Effector memory CD8-positive, alpha-beta T cell (primary cell): ENCODE results near the gene PACRG.

ENCODE experiments used
- ATAC-seq: fragments of 150-1000 bp; cut with Tn5 transposase; replicated peaks from 2 replicates; pipeline ENCODE4 v1.10.0; 2021; ENCODE audit warnings: mild to moderate bottlenecking, moderate library complexity
- DNase-seq, 3 experiments: peaks; one replicate each; pipeline ENCODE4 v3.0.0; 2021
- H3K27ac Mint-ChIP-seq, 2 donors: one replicate each; pipeline ENCODE4 v1.8.0; 2022; ENCODE audit warnings: mild to moderate bottlenecking in 2 of 2, mixed read lengths in 2 of 2, moderate library complexity in 2 of 2
- H3K27me3 Mint-ChIP-seq, 2 donors: one replicate each; pipeline ENCODE4 v1.8.0; 2022; ENCODE audit warnings: mixed read lengths in 2 of 2
- H3K36me3 Mint-ChIP-seq: one replicate; pipeline ENCODE4 v1.8.0; 2022; ENCODE audit warnings: mild to moderate bottlenecking, moderate library complexity, mixed read lengths; ENCODE audit not compliant: insufficient read depth
- H3K4me1 Mint-ChIP-seq, 2 donors: one replicate each; pipeline ENCODE4 v1.8.0; 2022; ENCODE audit warnings: low read depth in 2 of 2, mixed read lengths in 2 of 2
- H3K4me3 Mint-ChIP-seq, 2 donors: one replicate each; pipeline ENCODE4 v1.8.0; 2022; ENCODE audit warnings: mild to moderate bottlenecking in 2 of 2, mixed read lengths in 2 of 2, moderate library complexity in 2 of 2
- H3K9me3 Mint-ChIP-seq, 2 donors: one replicate each; pipeline ENCODE4 v1.8.0; 2022; ENCODE audit warnings: mixed read lengths in 2 of 2

Gene PACRG

DNA sequence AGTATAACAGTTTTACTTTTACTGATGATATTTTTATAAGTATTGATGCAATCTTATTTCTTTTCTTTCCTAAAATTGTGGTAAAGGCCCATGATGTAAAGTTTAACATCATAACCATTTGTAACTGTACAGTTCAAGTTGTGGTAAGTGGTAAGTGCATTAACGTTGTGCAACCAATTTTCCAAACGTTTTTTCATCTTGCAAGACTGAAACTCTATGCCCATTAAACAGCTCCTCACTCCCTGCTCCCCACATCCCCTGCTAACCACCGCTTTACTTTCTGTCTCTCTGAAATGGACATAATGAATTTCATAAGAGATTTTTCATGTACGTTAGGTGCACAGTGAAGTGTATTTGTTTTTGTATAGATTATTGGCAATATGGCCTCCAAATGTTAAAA, 106.0 kb downstream of the PACRG start:
- DNase-seq (no peak), ATAC-seq (no peak)
- Mint-ChIP-seq H3K27ac (no peak overlapping the region), H3K36me3 (no peaks in the 10 kb centered on the region), H3K9me3 (peaks cover 2 to 10% of the 10 kb centered on the region in 2 donors), H3K27me3 (no peaks in the 10 kb centered on the region), H3K4me3 (no peak overlapping the region), H3K4me1 (peaks cover 0 to 5% of the 10 kb centered on the region in 2 donors)

DNA sequence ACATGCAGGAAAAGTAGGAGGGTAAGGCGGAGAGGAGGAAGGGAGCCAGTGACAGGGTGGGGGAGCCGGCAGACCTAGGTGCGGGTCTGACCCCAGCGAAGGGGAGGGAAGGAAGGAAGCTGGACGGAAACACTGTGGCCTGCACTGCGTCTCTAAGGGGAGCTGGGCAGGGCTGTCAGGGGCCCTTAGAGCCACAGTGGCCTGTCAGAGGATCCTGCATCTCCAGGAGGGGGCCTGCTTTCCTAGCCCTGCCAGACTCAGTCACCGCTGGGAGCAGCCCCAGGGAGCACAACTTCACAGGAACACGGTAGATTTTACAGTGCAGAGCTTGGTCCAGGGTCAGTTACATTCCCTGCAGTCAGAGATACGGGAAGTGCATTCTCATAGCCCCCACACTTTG, 118.2 kb downstream of the PACRG start:
- no peak overlapping the region for H3K4me3 Mint-ChIP-seq
- H3K4me1 Mint-ChIP-seq = no peaks in the 10 kb centered on the region
- H3K27ac Mint-ChIP-seq = no peak overlapping the region
- H3K36me3 Mint-ChIP-seq = no peaks in the 10 kb centered on the region
- H3K27me3 Mint-ChIP-seq = no peaks in the 10 kb centered on the region
- DNase-seq (no peak), ATAC-seq (no peak)
- H3K9me3 Mint-ChIP-seq = no peaks in the 10 kb centered on the region

DNA sequence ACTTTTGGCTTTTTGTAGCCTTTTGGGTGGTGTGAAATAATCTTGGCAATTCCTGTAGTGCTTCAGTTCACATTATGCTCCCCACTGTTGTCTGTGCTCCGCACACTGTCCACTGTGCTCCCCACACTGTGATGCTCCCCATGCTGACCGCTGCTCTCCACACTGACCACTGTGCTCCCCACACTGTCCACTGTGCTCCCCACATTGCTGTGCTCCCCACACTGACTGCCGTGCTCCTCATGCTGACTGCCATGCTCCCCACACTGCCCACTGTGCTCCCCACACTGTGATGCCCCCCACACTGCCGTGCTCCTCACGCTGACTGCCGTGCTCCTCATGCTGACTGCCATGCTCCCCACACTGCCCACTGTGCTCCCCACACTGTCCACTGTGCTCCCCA, 118.9 kb downstream of the PACRG start:
- Mint-ChIP-seq H3K9me3 (peaks cover 0 to 3% of the 10 kb centered on the region in 2 donors), H3K27ac (no peak overlapping the region), H3K4me1 (no peaks in the 10 kb centered on the region), H3K4me3 (no peak overlapping the region), H3K36me3 (no peaks in the 10 kb centered on the region), H3K27me3 (no peaks in the 10 kb centered on the region)
- ATAC-seq = no peak
- no peak for DNase-seq

DNA sequence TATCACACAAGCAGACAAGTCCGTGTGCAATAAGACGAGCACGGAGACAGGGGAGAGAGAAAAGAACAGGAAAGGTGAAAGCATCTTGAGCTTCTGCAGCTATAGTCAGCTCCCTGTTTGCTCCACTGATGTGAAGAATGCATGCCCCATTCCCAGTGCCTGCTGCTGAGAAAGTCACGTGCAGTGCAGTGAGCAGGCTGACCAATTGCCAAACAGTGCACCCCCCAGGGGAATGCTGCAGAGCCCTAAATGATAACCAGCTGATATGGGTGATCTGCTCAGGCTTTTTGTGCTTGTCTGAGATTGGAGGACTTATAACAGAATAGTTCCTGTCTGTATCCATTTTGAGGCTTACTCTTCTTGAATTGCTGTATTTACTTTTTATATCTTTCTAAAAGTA, 121.5 kb downstream of the PACRG start:
- H3K9me3 Mint-ChIP-seq = peaks cover 0 to 3% of the 10 kb centered on the region in 2 donors

DNA sequence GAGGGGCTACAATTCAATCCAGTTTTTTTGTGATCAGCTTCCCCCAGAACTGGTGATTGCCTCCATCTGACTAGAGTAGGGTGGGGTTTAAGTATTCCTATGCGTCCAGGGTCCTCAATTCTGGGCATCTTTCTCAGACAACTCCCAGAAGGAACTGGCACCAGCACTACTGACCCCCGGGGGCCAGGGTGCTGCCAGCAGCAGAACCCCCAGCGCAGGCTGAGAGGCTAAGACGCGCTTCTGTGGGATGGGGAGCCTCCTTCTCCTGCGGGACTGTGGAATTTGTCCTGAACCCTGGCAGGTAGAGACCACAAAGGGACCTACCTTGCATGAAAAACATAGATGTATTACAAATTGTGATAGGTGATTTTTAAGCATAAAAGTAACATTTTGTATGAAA, 124.4 kb downstream of the PACRG start:
- DNase-seq (no peak), ATAC-seq (no peak)
- Mint-ChIP-seq H3K9me3 (peaks cover 0 to 3% of the 10 kb centered on the region in 2 donors), H3K4me1 (no peaks in the 10 kb centered on the region), H3K36me3 (no peaks in the 10 kb centered on the region), H3K4me3 (no peak overlapping the region), H3K27me3 (no peaks in the 10 kb centered on the region), H3K27ac (no peak overlapping the region)

More for the DNA sequence above, 121.5 kb downstream of the PACRG start:
- no peaks in the 10 kb centered on the region for H3K4me1 Mint-ChIP-seq
- H3K27ac Mint-ChIP-seq = no peak overlapping the region
- H3K36me3 Mint-ChIP-seq = no peaks in the 10 kb centered on the region
- no peak for DNase-seq
- H3K27me3 Mint-ChIP-seq = no peaks in the 10 kb centered on the region
- ATAC-seq = no peak
- H3K4me3 Mint-ChIP-seq = no peak overlapping the region

DNA sequence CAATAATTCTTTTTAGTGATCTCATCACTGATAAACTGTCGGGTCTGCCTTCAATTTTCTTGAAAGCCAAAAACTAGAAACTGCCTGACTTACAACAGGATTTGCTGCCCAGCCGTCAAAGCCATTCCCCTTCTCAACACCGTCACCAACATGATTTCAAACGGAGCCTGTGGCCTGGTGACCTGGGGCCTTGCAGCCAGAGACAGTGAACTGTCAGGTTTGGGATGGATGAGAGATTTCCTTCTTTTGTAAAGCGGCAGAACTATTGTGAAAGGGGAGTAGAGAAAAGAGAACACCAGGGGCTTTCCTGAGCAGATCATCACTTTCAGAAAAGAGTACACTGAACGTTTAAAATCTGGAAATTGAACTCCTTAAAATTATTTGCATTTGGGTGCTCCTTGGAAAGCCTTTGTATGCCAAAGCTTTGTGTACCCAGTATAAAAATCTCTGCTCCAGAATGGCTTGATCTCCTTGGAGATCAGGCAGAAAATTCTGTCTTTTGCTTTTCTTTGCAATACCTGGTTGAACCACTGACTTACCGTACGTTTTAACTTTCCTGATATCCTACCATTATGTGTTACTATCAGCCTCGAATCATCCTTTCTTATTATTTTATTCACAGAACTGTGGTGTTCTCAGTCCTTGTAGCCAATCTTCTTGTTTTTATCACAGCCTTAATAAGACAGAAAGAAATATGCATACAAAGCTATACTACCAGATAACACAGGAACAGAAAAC, 125.2 kb downstream of the PACRG start:
- Mint-ChIP-seq H3K36me3 (no peaks in the 10 kb centered on the region), H3K9me3 (peaks cover 0 to 3% of the 10 kb centered on the region in 2 donors), H3K27ac (no peak overlapping the region), H3K4me1 (no peaks in the 10 kb centered on the region), H3K4me3 (no peak overlapping the region), H3K27me3 (no peaks in the 10 kb centered on the region)
- DNase-seq (no peak), ATAC-seq (no peak)

DNA sequence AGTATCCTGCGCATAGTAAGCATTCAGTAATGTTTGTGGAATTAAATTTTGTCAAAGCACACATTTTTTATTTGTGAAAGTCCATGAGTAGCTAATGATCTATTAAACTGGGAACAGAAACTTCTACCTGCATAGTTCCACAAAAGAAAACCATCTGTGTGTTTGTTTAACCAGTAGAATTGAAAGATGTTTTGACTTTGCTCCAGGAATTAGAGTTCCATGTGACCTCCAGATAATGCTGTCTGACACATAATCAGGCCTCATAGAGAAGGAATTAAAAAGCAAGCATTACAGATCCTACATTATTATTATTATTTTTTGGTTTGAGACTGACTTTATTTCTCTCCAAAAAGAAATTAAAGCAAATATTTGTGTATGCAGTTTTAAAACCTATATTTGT, 126.5 kb downstream of the PACRG start:
- no peaks in the 10 kb centered on the region for H3K4me1 Mint-ChIP-seq
- no peaks in the 10 kb centered on the region for H3K36me3 Mint-ChIP-seq
- no peak for ATAC-seq
- no peak for DNase-seq
- no peak overlapping the region for H3K27ac Mint-ChIP-seq
- no peaks in the 10 kb centered on the region for H3K27me3 Mint-ChIP-seq
- peaks cover 0 to 3% of the 10 kb centered on the region in 2 donors for H3K9me3 Mint-ChIP-seq
- H3K4me3 Mint-ChIP-seq = no peak overlapping the region

DNA sequence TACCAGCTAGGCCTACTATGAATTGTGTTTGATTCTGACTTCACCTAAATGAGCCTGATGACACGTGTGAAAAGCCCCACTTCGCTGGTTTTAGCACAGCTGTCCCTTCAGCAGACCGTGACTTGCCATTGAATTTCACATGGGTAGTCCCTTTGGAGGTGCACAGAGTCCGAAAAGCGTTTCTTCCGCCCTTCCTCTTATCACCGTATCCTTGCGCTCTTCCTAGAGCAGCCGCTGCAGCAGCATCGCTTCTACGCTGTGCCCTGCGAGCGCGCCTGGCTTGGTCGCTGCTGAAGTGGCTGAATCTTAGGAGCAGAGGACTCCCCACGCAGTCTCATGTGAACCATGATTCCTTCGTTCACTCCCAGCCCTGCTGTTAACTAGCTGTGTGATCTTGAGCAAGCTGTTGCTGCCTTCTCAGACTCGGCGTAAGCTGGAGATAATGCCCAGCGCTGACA, 127.0 kb downstream of the PACRG start:
- H3K36me3 Mint-ChIP-seq = no peaks in the 10 kb centered on the region
- H3K27me3 Mint-ChIP-seq = no peaks in the 10 kb centered on the region
- H3K9me3 Mint-ChIP-seq = peaks cover 0 to 3% of the 10 kb centered on the region in 2 donors
- no peak overlapping the region for H3K4me3 Mint-ChIP-seq
- ATAC-seq = no peak
- H3K4me1 Mint-ChIP-seq = no peaks in the 10 kb centered on the region
- no peak for DNase-seq
- H3K27ac Mint-ChIP-seq = no peak overlapping the region

DNA sequence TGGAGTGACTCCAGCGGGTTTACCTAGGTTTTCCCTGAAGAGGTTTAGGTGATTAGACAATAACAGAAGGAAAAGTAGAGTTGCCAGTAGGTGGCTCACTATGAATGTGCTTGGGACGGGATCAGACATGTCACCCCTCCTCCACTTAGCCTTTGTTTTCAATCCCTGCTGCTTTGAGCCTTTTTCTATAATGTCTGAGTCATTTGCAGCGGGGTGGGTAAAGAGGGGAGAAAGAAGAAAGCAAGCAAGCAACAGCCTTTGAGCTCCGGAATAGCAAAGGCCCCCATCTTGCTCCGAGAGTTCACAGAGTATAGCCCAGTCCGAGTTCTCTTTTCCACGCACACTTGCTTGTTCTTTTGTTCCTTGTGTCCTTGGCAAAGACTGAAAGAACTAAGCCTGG, 129.1 kb downstream of the PACRG start:
- H3K27me3 Mint-ChIP-seq = peaks cover 0 to 3% of the 10 kb centered on the region in 2 donors
- H3K27ac Mint-ChIP-seq = no peak overlapping the region

DNA sequence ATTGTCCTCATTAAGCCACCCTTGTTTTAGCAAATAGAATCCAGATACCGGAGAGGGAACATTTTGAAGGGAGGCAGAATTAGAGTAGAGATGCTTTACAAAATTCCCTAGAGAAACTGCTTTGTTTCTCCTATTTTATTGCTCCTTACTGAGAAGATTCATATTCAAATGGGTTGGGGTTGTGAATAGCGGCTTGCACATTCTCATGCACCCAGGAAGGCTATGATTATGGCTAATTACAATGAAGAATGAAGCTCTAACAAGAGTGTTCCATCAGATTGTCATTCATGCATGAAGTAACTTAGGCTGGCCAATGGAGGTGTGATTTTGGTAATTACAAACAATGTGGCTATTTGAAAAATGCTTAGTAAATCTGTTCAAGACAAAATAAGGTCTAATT, 129.6 kb downstream of the PACRG start:
- no peak for DNase-seq
- Mint-ChIP-seq H3K27me3 (peaks cover 0 to 8% of the 10 kb centered on the region in 2 donors), H3K9me3 (no peaks in the 10 kb centered on the region), H3K27ac (no peak overlapping the region), H3K4me1 (no peaks in the 10 kb centered on the region), H3K36me3 (no peaks in the 10 kb centered on the region), H3K4me3 (no peak overlapping the region)
- no peak for ATAC-seq

More for the DNA sequence above, 129.1 kb downstream of the PACRG start:
- H3K9me3 Mint-ChIP-seq = no peaks in the 10 kb centered on the region
- no peaks in the 10 kb centered on the region for H3K36me3 Mint-ChIP-seq
- H3K4me1 Mint-ChIP-seq = no peaks in the 10 kb centered on the region
- DNase-seq = no peak
- no peak for ATAC-seq
- no peak overlapping the region for H3K4me3 Mint-ChIP-seq

DNA sequence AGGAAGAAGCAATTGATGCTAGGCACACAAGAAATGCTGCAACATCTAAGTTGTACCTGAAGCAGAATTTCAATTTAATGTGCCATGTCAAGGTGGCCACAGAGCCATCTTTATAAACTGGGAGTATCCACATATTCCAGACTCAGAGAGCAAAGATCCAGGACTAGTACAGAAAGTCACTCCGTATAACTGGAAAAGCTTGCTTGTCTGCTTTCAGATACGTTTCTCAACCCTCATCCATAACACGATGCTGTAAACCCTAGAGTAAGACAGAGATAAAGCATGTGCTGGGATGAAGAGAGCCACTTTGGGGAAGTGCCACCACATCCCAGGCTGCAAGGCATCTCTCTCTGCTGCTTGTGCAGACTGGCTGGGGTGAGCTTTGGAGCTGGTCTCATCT, 134.7 kb downstream of the PACRG start:
- Mint-ChIP-seq H3K9me3 (no peaks in the 10 kb centered on the region), H3K4me1 (no peaks in the 10 kb centered on the region), H3K27me3 (peaks cover 0 to 9% of the 10 kb centered on the region in 2 donors), H3K4me3 (no peak overlapping the region), H3K36me3 (no peaks in the 10 kb centered on the region), H3K27ac (no peak overlapping the region)
- no peak for DNase-seq
- no peak for ATAC-seq

DNA sequence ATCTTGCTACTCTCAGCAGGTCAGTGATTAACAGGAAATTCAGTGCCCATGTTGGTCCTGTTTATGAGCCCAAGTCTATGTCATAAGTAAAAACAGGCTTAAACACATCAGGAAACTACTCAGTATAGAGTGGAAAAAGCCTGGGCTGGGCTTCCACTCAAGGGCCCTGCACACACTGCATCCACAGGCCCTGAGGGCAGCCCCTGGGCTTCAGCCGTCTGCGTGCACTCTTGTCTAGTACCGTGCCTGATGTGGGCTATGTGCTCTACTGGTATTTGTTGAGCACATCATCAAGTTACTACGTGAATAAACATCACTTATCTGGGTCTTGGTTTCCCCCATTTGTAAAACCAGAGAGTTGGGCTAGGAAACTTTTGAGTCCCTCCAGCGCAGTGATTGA, 135.2 kb downstream of the PACRG start:
- no peaks in the 10 kb centered on the region for H3K36me3 Mint-ChIP-seq
- no peaks in the 10 kb centered on the region for H3K9me3 Mint-ChIP-seq
- H3K4me1 Mint-ChIP-seq = no peaks in the 10 kb centered on the region
- no peak overlapping the region for H3K27ac Mint-ChIP-seq
- ATAC-seq (no peak), DNase-seq (no peak)
- peaks cover 0 to 9% of the 10 kb centered on the region in 2 donors for H3K27me3 Mint-ChIP-seq
- H3K4me3 Mint-ChIP-seq = no peak overlapping the region

DNA sequence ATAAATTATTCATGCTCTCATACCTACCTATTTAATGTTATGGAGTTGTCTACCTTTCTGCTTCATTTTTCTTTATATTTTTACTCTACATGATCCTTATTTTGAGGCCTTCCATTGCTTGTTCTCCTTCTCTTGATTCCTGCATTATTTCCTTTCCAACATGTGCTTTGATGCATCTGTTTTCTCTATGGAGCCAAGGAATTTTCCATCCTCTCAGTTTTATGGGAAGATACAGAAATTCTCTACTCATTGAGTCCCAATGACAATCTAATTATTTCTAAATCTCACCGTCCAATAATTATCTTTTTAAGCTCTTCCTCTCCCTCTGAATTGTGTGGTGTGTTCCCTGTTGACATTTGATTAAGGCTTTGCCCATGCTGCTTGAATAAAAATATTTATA, 136.0 kb downstream of the PACRG start:
- Mint-ChIP-seq H3K27me3 (peaks cover 0 to 9% of the 10 kb centered on the region in 2 donors), H3K4me1 (no peaks in the 10 kb centered on the region), H3K36me3 (no peaks in the 10 kb centered on the region), H3K27ac (no peak overlapping the region), H3K9me3 (no peaks in the 10 kb centered on the region), H3K4me3 (no peak overlapping the region)
- no peak for DNase-seq
- no peak for ATAC-seq

DNA sequence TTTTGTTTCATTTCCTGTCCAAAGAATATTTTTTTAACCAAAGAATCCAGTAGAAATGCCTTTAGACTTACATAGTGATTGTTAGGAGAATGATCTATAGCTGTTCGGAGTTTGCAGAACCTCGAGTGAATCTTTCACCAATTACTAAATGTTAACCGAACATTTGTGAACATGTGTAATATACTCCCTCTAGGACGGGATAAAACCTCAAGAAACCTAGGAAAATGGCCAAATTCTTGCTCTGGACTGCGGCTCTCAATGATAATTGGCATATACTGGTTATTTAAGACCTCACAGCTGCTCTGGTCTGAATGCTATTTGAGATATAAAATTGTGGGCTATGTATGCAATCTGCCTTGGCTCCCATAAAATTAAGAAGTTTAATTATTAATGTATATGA, 137.1 kb downstream of the PACRG start:
- Mint-ChIP-seq H3K4me3 (no peak overlapping the region), H3K27me3 (peaks cover 0 to 9% of the 10 kb centered on the region in 2 donors), H3K9me3 (no peaks in the 10 kb centered on the region), H3K36me3 (no peaks in the 10 kb centered on the region), H3K4me1 (no peaks in the 10 kb centered on the region), H3K27ac (no peak overlapping the region)
- ATAC-seq = no peak
- no peak for DNase-seq
